Measurements from ENCODE around the gene PARP8. TPM values are rescaled to one million over a fixed set of nuclear protein-coding genes. Genes with fewer than 3 reads are reported as not detected.

The PARP8 gene
- total and polyA plus RNA-seq, 2 of the 4 experiments (the other 2 are of a cell fraction): 6.9 to 8.2 TPM

DNA sequence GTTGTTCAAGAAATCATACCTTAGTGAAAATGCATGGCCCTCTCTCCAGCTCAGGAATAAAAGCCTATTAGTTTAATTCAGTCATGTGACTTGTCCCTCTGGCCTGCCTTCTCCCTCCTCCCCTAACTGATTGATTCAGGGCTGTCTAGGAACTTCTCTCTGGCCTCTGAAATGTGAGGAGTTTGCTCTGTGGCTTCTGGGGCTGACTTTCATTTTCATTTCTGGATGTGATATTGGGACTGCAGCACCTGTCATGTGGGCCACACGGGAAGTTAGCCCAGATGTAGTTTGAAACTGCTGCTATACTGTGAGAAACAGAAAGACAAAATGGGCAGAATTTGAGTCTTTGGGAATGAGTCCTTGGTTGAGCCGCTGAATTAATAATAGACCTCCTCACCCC lies 44.8 kb downstream of the PARP8 start:
- Histone ChIP-seq H2AFZ (replicated peaks; ENCODE audit: low read length, poor library complexity) (no peak overlapping the region), H3K27me3 (ENCODE audit: control insufficient read depth, insufficient read depth, low read length) (no peaks in the 10 kb centered on the region), H3K23ac (ENCODE audit: low read depth, low read length) (no peak overlapping the region), H2BK5ac (ENCODE audit: low read depth, low read length, poor library complexity, severe bottlenecking) (no peak overlapping the region), H3K36me3 (ENCODE audit: control insufficient read depth, insufficient read depth, low read length) (no peaks in the 10 kb centered on the region), H2BK20ac (ENCODE audit: low read depth, low read length) (no peak overlapping the region), H3K4me2 (ENCODE audit: low read depth, low read length) (peak overlapping the region; percentile 22; the same call in 1 of the 2 replicates), H3K4ac (ENCODE audit: low read depth, low read length) (no peak overlapping the region), H4K8ac (ENCODE audit: low read depth in 2 of 2, low read length in 2 of 2) (no peak overlapping the region), H2AK9ac (replicated peaks; ENCODE audit: low read depth, low read length, poor library complexity) (no peak overlapping the region), H4K5ac (ENCODE audit: low read depth, low read length) (no peak overlapping the region), H3K4me3 (ENCODE audit: insufficient read depth, low read depth, low read length) (no peak overlapping the region), H3K18ac (ENCODE audit: low read depth, low read length) (no peak overlapping the region), H3K27ac (ENCODE audit: insufficient read depth, low read length) (no peak overlapping the region), H3K4me1 (ENCODE audit: control insufficient read depth, insufficient read depth, low read length) (0 out of 2 replicates have a peak, but pooled peaks cover 2% of the 10 kb centered on the region), H4K20me1 (ENCODE audit: insufficient read depth, low read length) (no peaks in the 10 kb centered on the region; the same call in 1 of the 2 replicates), H2BK15ac (ENCODE audit: low read depth, low read length) (no peak overlapping the region), H3K9ac (ENCODE audit: low read depth, low read length) (no peak overlapping the region), H2AK5ac (ENCODE audit: low read depth, low read length) (no peak overlapping the region), H3K9me3 (ENCODE audit: control insufficient read depth, insufficient read depth, low read length) (no peaks in the 10 kb centered on the region), H3K79me1 (ENCODE audit: low read depth in 1 of 2, low read length in 2 of 2) (peaks cover 0 to 9% of the 10 kb centered on the region in 2 experiments; a peak in 3 of 4 replicates), H2BK120ac (ENCODE audit: low read depth, low read length) (no peak overlapping the region), H4K91ac (ENCODE audit: insufficient read depth, low read depth, low read length) (no peak overlapping the region), H3K56ac (ENCODE audit: extremely low read depth, insufficient read depth, low read length) (no peak overlapping the region), H3K9me1 (ENCODE audit: insufficient read depth, low read length) (no peaks in the 10 kb centered on the region; the same call in 1 of the 2 replicates), H3K14ac (replicated peaks; ENCODE audit: low read depth, low read length) (no peak overlapping the region)
- BruUV-seq (replicated peaks): no TSS peak
- CTCF ChIA-PET: no interaction called here
- in situ Hi-C loops (cut with MboI; ENCODE audit: low sequenced_read_pairs) (no loop called here), intact Hi-C loops (cut with micrococcal nuclease) (no loop called here), dilution Hi-C loops (cut with HindIII; ENCODE audit: low sequenced_read_pairs, unreplicated experiment) (no loop called here)
- TF ChIP-seq SMC3 (IDR thresholded peaks at IDR 0.05; ENCODE audit: low read depth, low read length): no peak
- peak; percentile 8 for DNase-seq
- no CpG with 5 or more reads among the region's 2 CpGs for WGBS, 2 experiments (ENCODE audit: extremely low coverage in 2 of 2, insufficient read length in 1 of 2)
- POLR2A ChIA-PET (ENCODE audit: unreplicated experiment): no interaction called here
- ATAC-seq (ENCODE audit: low read depth): 0 out of 2 replicates have a peak, but pooled peaks have one; percentile 16

All from IMR-90 (cell line).